Hepatocyte (in vitro differentiated cells): ENCODE data around the gene IRF3. TPM values are rescaled to one million over a fixed set of nuclear protein-coding genes. Genes with fewer than 3 reads are reported as not detected.
"Not testable (repeated sequence)": the region's sequence is repeated elsewhere in the genome, so short reads cannot be mapped to it uniquely, and the experiment has no call there.

Source experiments
- DNase-seq: peaks from one replicate; pipeline ENCODE4 v3.0.0-alpha.2; 2016; ENCODE audit warnings: low spot score
- H2AFZ ChIP-seq: fragments of 200-600 bp; sonication (generic); 2 replicates; pipeline ENCODE4 v1.6.0; 2016; ENCODE audit warnings: antibody characterized with exemption, mild to moderate bottlenecking
- H3K27ac ChIP-seq: fragments of 200-600 bp; sonication (generic); 2 replicates; pipeline ENCODE4 v1.5.1; 2016; ENCODE audit warnings: mild to moderate bottlenecking
- H3K27me3 ChIP-seq: fragments of 200-600 bp; sonication (generic); 2 replicates; pipeline ENCODE4 v1.6.1; 2016
- H3K36me3 ChIP-seq: fragments of 200-600 bp; sonication (generic); replicated peaks from 2 replicates; pipeline ENCODE4 v1.5.1; 2016; ENCODE audit warnings: low read depth; ENCODE audit not compliant: insufficient read depth
- H3K4me1 ChIP-seq: fragments of 200-600 bp; sonication (generic); 2 replicates; pipeline ENCODE4 v1.5.1; 2016; ENCODE audit warnings: mild to moderate bottlenecking, moderate library complexity; ENCODE audit not compliant: insufficient read depth
- H3K4me2 ChIP-seq: fragments of 200-600 bp; sonication (generic); 2 replicates; pipeline ENCODE4 v1.6.0; 2016
- H3K4me3 ChIP-seq: fragments of 200-600 bp; sonication (generic); 2 replicates; pipeline ENCODE4 v1.5.1; 2016; ENCODE audit warnings: mild to moderate bottlenecking
- H3K79me2 ChIP-seq: fragments of 200-600 bp; sonication (generic); 2 replicates; pipeline ENCODE4 v1.6.0; 2017; ENCODE audit warnings: mild to moderate bottlenecking
- H3K9me2 ChIP-seq: fragments of 200-600 bp; sonication (generic); replicated peaks from 2 replicates; pipeline ENCODE4 v1.6.0; 2017; ENCODE audit warnings: mild to moderate bottlenecking; ENCODE audit not compliant: insufficient read depth
- H3K9me3 ChIP-seq: fragments of 200-600 bp; sonication (generic); 2 replicates; pipeline ENCODE4 v1.5.1; 2016; ENCODE audit warnings: low read depth, mild to moderate bottlenecking
- H4K20me1 ChIP-seq: fragments of 200-600 bp; sonication (generic); 2 replicates; pipeline ENCODE4 v1.6.0; 2016; ENCODE audit warnings: mild to moderate bottlenecking; ENCODE audit not compliant: insufficient read depth, poor library complexity, severe bottlenecking
- EZH2 ChIP-seq: fragments of 200-600 bp; sonication (generic); IDR thresholded peaks from 2 replicates; pipeline ENCODE4 v1.6.1; 2016; ENCODE audit warnings: antibody characterized with exemption, mild to moderate bottlenecking, borderline replicate concordance
- EZH2phosphoT487 ChIP-seq: fragments of 200-600 bp; sonication (generic); IDR thresholded peaks from one replicate; pipeline ENCODE4 v1.6.1; 2018; ENCODE audit warnings: antibody characterized with exemption, mild to moderate bottlenecking, low read depth, moderate library complexity; ENCODE audit not compliant: unreplicated experiment, severe bottlenecking
- WGBS: methylation state at CpG from one replicate; pipeline ENCODE4 v1.1.6; 2016; ENCODE audit warnings: low lambda C conversion rate; ENCODE audit errors: missing lambda C conversion rate; 5-methylcytosine and 5-hydroxymethylcytosine counted together
- polyA plus RNA-seq: library from polyadenylated mRNA; unstranded; fragments of >200 nt; fragmentation: Nextera tagmentation; extraction: Ambion mirVana; gene quantifications from 2 replicates; pipeline ENCODE4 v1.2.1, GENCODE V29; 2016
- total RNA-seq: library from RNA; depleted of rRNA; stranded (reverse); fragments of >200 nt; gene quantifications from 2 replicates; pipeline ENCODE4 v1.2.3, GENCODE V29; 2014
- TF ChIP-seq, protein P1 (sequence below): fragments of 200-600 bp; sonication (generic); IDR thresholded peaks from 2 replicates; pipeline ENCODE4 v1.5.1; 2016; ENCODE audit warnings: antibody characterized with exemption, mild to moderate bottlenecking; ENCODE audit not compliant: poor library complexity

Gene IRF3
- total and polyA plus RNA-seq, 2 experiments from 2014 or later: 38.8 to 55.6 TPM

DNA sequence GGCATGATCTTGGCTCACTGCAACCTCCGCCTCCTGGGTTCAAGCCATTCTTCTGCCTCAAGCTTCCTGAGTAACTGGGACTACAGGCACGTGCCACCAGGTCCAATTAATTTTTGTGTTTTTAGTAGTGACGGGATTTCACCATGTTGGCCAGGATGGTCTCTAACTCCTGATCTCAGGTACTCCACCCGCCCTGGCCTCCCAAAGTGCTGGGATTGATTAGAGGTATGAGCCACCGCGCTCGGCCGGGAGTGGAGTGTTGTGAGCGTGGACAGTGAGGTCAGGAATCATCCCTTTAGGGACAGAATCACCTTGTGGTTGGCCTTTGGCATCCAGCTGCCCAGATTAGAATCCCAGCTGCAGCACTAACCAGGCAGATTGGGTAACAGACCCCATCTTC, 36.0 kb downstream of the IRF3 start:
- H3K79me2 ChIP-seq: no peaks in the 10 kb centered on the region
- H3K4me3 ChIP-seq: no peak overlapping the region
- TF ChIP-seq EZH2phosphoT487 (no peak), EZH2 (no peak)
- TF ChIP-seq, protein P1, sequence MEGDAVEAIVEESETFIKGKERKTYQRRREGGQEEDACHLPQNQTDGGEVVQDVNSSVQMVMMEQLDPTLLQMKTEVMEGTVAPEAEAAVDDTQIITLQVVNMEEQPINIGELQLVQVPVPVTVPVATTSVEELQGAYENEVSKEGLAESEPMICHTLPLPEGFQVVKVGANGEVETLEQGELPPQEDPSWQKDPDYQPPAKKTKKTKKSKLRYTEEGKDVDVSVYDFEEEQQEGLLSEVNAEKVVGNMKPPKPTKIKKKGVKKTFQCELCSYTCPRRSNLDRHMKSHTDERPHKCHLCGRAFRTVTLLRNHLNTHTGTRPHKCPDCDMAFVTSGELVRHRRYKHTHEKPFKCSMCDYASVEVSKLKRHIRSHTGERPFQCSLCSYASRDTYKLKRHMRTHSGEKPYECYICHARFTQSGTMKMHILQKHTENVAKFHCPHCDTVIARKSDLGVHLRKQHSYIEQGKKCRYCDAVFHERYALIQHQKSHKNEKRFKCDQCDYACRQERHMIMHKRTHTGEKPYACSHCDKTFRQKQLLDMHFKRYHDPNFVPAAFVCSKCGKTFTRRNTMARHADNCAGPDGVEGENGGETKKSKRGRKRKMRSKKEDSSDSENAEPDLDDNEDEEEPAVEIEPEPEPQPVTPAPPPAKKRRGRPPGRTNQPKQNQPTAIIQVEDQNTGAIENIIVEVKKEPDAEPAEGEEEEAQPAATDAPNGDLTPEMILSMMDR: no peak
- H3K27me3 ChIP-seq: no peaks in the 10 kb centered on the region
- H3K4me2 ChIP-seq: no peak overlapping the region
- no peak for DNase-seq
- H3K27ac ChIP-seq: no peak overlapping the region
- no peaks in the 10 kb centered on the region for H3K4me1 ChIP-seq
- H2AFZ ChIP-seq: no peak overlapping the region
- H3K9me2 ChIP-seq: no peaks in the 10 kb centered on the region
- no peaks in the 10 kb centered on the region for H4K20me1 ChIP-seq
- H3K9me3 ChIP-seq: no peaks in the 10 kb centered on the region
- WGBS: 98% methylated on average over 9 of the region's 9 CpGs
- H3K36me3 ChIP-seq: no peaks in the 10 kb centered on the region

DNA sequence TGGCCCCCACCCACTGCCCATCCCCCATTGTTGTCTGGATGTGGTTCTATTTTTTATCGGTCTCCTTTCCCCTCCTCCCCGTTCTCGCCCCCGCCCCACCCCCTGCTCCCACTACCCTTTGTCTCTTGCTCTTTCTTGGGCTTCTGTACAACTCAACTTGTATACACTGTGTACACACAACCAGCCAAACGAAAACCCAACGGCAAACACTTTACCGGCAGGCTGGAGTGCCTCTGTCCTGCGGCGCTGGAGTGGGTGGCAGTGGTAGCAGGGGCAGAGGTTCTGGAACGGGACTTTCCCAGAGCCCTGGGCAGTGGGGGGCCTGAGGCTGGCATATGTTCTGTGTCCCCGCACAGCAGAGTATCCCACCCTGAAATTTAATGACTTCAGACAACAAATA, 39.4 kb downstream of the IRF3 start:
- H3K27ac ChIP-seq: no peak overlapping the region
- no peaks in the 10 kb centered on the region for H3K9me3 ChIP-seq
- TF ChIP-seq EZH2phosphoT487 (no peak), EZH2 (no peak)
- TF ChIP-seq, protein P1: no peak
- H3K27me3 ChIP-seq: no peaks in the 10 kb centered on the region
- no peak for DNase-seq
- 84% methylated on average over 7 of the region's 11 CpGs for WGBS
- no peaks in the 10 kb centered on the region for H3K36me3 ChIP-seq
- H4K20me1 ChIP-seq: no peaks in the 10 kb centered on the region
- no peaks in the 10 kb centered on the region for H3K9me2 ChIP-seq
- no peaks in the 10 kb centered on the region for H3K79me2 ChIP-seq
- H2AFZ ChIP-seq: no peak overlapping the region
- H3K4me3 ChIP-seq: no peak overlapping the region
- H3K4me1 ChIP-seq: no peaks in the 10 kb centered on the region
- H3K4me2 ChIP-seq: no peak overlapping the region

DNA sequence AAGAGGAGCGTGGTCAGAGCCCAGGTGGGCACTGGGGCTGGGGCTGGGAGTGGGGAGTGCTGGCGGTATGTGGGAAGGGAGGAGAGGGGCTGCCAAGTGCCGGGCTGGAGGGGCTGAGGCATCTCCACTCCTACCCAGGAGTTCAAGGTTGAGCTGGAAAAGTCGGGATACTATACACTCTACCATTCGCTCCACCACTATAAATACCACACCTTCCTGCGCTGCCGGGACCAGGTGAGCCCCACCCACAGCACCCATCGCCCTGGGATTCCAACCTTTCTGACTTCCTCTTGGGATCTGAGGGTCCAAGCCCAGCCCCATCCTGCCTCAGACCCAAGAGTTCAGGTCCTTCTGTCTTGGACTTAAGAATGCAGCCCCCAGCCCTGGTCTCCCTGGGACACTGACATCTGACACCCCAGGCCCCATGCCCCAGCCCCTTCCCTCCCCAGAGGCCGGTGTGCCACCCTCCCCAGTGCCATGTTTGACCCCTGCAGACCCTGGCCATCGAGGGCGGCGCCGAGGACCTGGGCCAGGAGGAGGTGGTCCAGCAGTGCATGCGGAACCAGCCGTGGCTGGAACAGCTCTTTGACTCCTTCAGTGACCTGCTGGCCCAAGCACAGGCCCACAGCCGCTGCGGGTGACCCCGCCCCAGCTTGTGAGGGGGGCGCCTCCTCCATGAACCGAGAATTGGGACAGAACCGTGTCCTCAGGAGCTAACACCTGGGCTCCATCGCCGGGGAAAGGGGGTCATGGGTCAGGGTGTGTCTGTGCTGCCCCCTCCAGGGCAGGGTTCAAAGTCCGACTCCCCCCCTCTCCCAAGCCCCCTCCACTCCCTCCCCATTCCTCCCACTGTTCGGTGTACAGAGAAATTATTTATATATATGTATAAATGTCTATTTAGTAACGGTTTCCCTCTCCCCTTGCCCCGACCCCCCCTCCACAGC, 40.4 kb downstream of the IRF3 start:
- no peaks in the 10 kb centered on the region for H3K79me2 ChIP-seq
- H3K27ac ChIP-seq: no peak overlapping the region
- no peaks in the 10 kb centered on the region for H3K9me2 ChIP-seq
- H2AFZ ChIP-seq: no peak overlapping the region
- H3K4me2 ChIP-seq: no peak overlapping the region
- H3K4me1 ChIP-seq: no peaks in the 10 kb centered on the region
- H3K36me3 ChIP-seq: no peaks in the 10 kb centered on the region
- no peak for DNase-seq
- no peaks in the 10 kb centered on the region for H3K9me3 ChIP-seq
- TF ChIP-seq EZH2: no peak
- TF ChIP-seq, protein P1: no peak
- no peak for TF ChIP-seq EZH2phosphoT487
- no peak overlapping the region for H3K4me3 ChIP-seq
- no peaks in the 10 kb centered on the region for H3K27me3 ChIP-seq
- 91% methylated on average over 22 of the region's 27 CpGs for WGBS
- no peaks in the 10 kb centered on the region for H4K20me1 ChIP-seq

DNA sequence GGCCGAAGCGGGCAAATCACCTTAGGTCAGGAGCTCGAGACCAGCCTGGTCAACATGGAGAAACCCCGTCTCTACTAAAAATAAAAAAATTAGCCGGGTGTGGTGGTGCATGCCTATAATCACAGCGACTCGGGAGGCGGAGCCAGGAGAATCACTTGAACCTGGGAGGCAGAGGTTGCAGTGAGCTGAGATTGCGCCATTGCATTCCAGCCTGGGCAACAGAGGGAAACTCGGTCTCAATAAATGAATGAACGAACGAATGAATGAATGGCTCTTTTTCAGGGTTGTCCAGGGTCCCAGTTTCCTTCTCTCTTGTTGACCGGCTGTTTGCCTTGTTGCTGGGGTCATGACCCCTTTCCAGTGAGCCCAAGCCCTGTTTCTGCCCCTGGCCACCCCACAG, 47.8 kb downstream of the IRF3 start:
- peaks cover 14% of the 10 kb centered on the region for H4K20me1 ChIP-seq
- H3K9me2 ChIP-seq, DNase-seq, H3K36me3 ChIP-seq, H3K4me2 ChIP-seq, H2AFZ ChIP-seq, H3K4me1 ChIP-seq, H3K4me3 ChIP-seq, H3K9me3 ChIP-seq, H3K27ac ChIP-seq, H3K27me3 ChIP-seq: not testable (repeated sequence)
- WGBS: 94% methylated on average over 13 of the region's 13 CpGs
- peaks cover 22% of the 10 kb centered on the region for H3K79me2 ChIP-seq
